Keratinocyte (primary cell): ENCODE results near the gene IGSF8. TPM values are rescaled to one million over a fixed set of nuclear protein-coding genes. Genes with fewer than 3 reads are reported as not detected.

Experiments used
- DNase-seq: peaks from one replicate; pipeline ENCODE4 v3.0.0-alpha.2; 2011; ENCODE audit warnings: low read depth, missing footprints, low spot score
- FAIRE-seq: peaks from 2 replicates; lab custom pipeline; 2011; peaks lifted over from hg19 to GRCh38; lab: Jason Lieb, UNC
- H2AFZ ChIP-seq: 2 replicates; pipeline ENCODE4 v1.6.0; 2012; ENCODE audit warnings: low read length, control low read depth, inconsistent platforms; ENCODE audit not compliant: control insufficient read depth
- H3K27ac ChIP-seq: 2 replicates; pipeline ENCODE4 v1.5.1; 2011; ENCODE audit warnings: low read length; ENCODE audit not compliant: control insufficient read depth, insufficient read depth
- H3K27me3 ChIP-seq: 3 replicates; pipeline ENCODE4 v1.6.0; 2011; ENCODE audit warnings: low read length; ENCODE audit not compliant: control insufficient read depth, insufficient read depth; ENCODE audit errors: extremely low read depth
- H3K36me3 ChIP-seq, 2 experiments: 2 replicates in 1 of 2; 3 replicates in 1 of 2; pipeline ENCODE4 v1.5.1; 2011; ENCODE audit warnings: low read length in 2 of 2, mild to moderate bottlenecking in 1 of 2; ENCODE audit not compliant: control insufficient read depth in 2 of 2, insufficient read depth in 2 of 2; ENCODE audit errors: extremely low read depth in 1 of 2
- H3K4me1 ChIP-seq: 3 replicates; pipeline ENCODE4 v1.5.1; 2011; ENCODE audit warnings: low read length; ENCODE audit not compliant: control insufficient read depth, insufficient read depth; ENCODE audit errors: extremely low read depth
- H3K4me2 ChIP-seq: 3 replicates; pipeline ENCODE4 v1.6.0; 2011; ENCODE audit warnings: low read depth, low read length; ENCODE audit not compliant: control insufficient read depth, insufficient read depth; ENCODE audit errors: extremely low read depth
- H3K4me3 ChIP-seq, 3 experiments: fragments of 200-600 bp in 1 of 3; sonication (generic) in 1 of 3; 2 replicates in 2 of 3; 3 replicates in 1 of 3; pipeline ENCODE4 v1.5.1; 2011 to 2016; ENCODE audit warnings: low read length in 3 of 3, mild to moderate bottlenecking in 3 of 3, control low read depth in 2 of 3, inconsistent platforms in 1 of 3, low read depth in 1 of 3, mixed read lengths in 1 of 3, mixed run types in 1 of 3, moderate library complexity in 1 of 3; ENCODE audit not compliant: control insufficient read depth in 2 of 3, insufficient read depth in 2 of 3; ENCODE audit errors: extremely low read depth in 1 of 3
- H3K79me2 ChIP-seq: 2 replicates; pipeline ENCODE4 v1.6.0; 2012; ENCODE audit warnings: low read length; ENCODE audit not compliant: control insufficient read depth, insufficient read depth
- H3K9ac ChIP-seq: 3 replicates; pipeline ENCODE4 v1.6.0; 2011; ENCODE audit warnings: low read length; ENCODE audit not compliant: control insufficient read depth, insufficient read depth; ENCODE audit errors: extremely low read depth
- H3K9me1 ChIP-seq: 3 replicates; pipeline ENCODE4 v1.6.0; 2011; ENCODE audit warnings: low read length; ENCODE audit not compliant: control insufficient read depth, insufficient read depth; ENCODE audit errors: extremely low read depth
- H3K9me3 ChIP-seq: 2 replicates; pipeline ENCODE4 v1.5.1; 2012; ENCODE audit warnings: low read depth, low read length; ENCODE audit not compliant: control insufficient read depth
- H4K20me1 ChIP-seq: 3 replicates; pipeline ENCODE4 v1.6.0; 2011; ENCODE audit warnings: low read length; ENCODE audit not compliant: control insufficient read depth, insufficient read depth; ENCODE audit errors: extremely low read depth
- CTCF ChIP-seq, 3 experiments: IDR thresholded peaks in 1 of 3; conservative IDR thresholded peaks in 1 of 3; optimal IDR thresholded peaks in 1 of 3; 2 replicates in 2 of 3; 3 replicates in 1 of 3; pipeline versions ENCODE3 to v1.5.1; 2011; ENCODE audit warnings: low read length in 3 of 3, mild to moderate bottlenecking in 3 of 3, moderate library complexity in 2 of 3, control low read depth in 1 of 3, inconsistent platforms in 1 of 3; ENCODE audit not compliant: insufficient read depth in 2 of 3; ENCODE audit errors: extremely low read depth in 1 of 3
- EZH2 ChIP-seq: IDR thresholded peaks from one replicate; pipeline ENCODE4 v1.6.1; 2012; ENCODE audit warnings: inconsistent platforms, mild to moderate bottlenecking, low read length, moderate library complexity
- dilution Hi-C: fragments of 300-500 bp; cut with MboI; formaldehyde crosslinking; loops from one replicate; pipeline ENCODE4 v1.7.0; 2020; ENCODE audit warnings: low sequenced_read_pairs; ENCODE audit not compliant: extremely low pct_ligation_motif_present
- polyA plus RNA-seq, 5 experiments: library from polyadenylated mRNA; depleted of rRNA in 3 of 5; stranded (reverse) in 3 of 5; stranded (forward) in 1 of 5; unstranded in 1 of 5; fragments of >200 nt; gene quantifications; 1 replicate in 1 of 5; 2 replicates in 3 of 5; 3 replicates in 1 of 5; pipeline versions ENCODE4 v1.2.1 to v1.2.3, GENCODE V29; 2011 to 2012; ENCODE audit warnings: missing spikeins in 2 of 5, low read depth in 1 of 5, low replicate concordance in 1 of 5

The IGSF8 gene
- polyA plus RNA-seq, 1 donor (not counting 4 experiments of a cell fraction or from before 2014, with no cell fraction given), result 16.5 TPM

DNA sequence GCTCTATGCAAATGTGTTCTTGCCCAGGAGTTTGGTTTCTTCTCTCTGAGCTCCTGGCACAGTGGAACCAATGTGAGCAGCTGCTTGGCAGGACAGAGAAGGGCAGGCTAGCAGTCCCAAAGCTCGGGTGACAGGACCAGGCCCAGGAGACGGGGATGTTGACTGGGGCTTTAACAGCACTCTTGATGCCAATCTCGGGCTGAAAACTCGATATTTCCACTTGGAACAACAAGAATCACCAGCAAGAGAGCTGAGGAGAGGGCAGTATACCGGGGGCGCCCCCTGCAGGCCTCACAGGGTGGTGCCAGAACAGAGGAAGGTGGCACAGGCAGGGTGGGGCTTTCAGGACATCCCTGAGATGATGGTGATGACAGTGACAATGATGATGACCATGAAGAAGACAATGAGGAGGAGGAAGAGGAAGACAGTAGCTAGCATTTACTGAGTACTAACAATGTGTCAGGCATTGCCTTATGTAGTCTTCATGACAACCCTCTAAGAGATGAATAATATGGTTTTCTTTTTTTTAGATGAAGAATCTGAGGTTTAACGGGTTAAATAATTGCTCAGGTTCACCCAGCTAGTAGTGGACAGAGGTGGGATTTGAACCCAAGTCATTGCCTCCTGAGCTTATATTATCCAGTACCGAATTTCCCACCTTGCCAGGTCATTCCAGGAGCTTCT lies 19.8 kb downstream of the IGSF8 start:
- Histone ChIP-seq H3K27me3 (peaks cover 35% of the 10 kb centered on the region), H4K20me1 (no peaks in the 10 kb centered on the region), H3K4me2 (no peak overlapping the region), H3K4me3 (no peak overlapping the region), H3K79me2 (no peaks in the 10 kb centered on the region), H3K27ac (no peak overlapping the region), H3K9ac (no peak overlapping the region), H2AFZ (no peak overlapping the region), H3K36me3 (no peaks in the 10 kb centered on the region), H3K4me1 (peaks cover 2% of the 10 kb centered on the region), H3K9me1 (no peaks in the 10 kb centered on the region), H3K9me3 (no peaks in the 10 kb centered on the region)
- dilution Hi-C loops, result no loop called here
- peak; percentile 90 to 94 (median 92) for TF ChIP-seq CTCF (optimal IDR thresholded peaks at IDR 0.05 in 1 of 3, IDR thresholded peaks at IDR 0.05 in 1 of 3, conservative IDR thresholded peaks at IDR 0.05 in 1 of 3; ENCODE audit: extremely low read depth in 1 of 3, insufficient read depth in 2 of 3, low read length in 3 of 3)
- TF ChIP-seq EZH2, result peak; percentile 21
- DNase-seq (no peak), FAIRE-seq (no peak)

GRCh38 chr1:160077486-160077885 lies 20.9 kb downstream of the IGSF8 start:
- H3K4me3 ChIP-seq, result no peak overlapping the region
- H3K4me2 ChIP-seq, result no peak overlapping the region
- peaks cover 24% of the 10 kb centered on the region for H3K27me3 ChIP-seq
- H3K4me1 ChIP-seq, result no peaks in the 10 kb centered on the region
- no peak overlapping the region for H3K27ac ChIP-seq
- H3K9ac ChIP-seq, result no peak overlapping the region
- FAIRE-seq, result no peak
- H3K9me3 ChIP-seq, result no peaks in the 10 kb centered on the region
- no peak for TF ChIP-seq EZH2
- TF ChIP-seq CTCF (optimal IDR thresholded peaks at IDR 0.05 in 1 of 3, IDR thresholded peaks at IDR 0.05 in 1 of 3, conservative IDR thresholded peaks at IDR 0.05 in 1 of 3; ENCODE audit: extremely low read depth in 1 of 3, insufficient read depth in 2 of 3, low read length in 3 of 3), result no peak
- H3K9me1 ChIP-seq, result no peaks in the 10 kb centered on the region
- H3K79me2 ChIP-seq, result no peaks in the 10 kb centered on the region
- H3K36me3 ChIP-seq, result no peaks in the 10 kb centered on the region
- dilution Hi-C loops, result no loop called here
- DNase-seq, result no peak
- no peak overlapping the region for H2AFZ ChIP-seq
- H4K20me1 ChIP-seq, result no peaks in the 10 kb centered on the region
